SK-N-SH treated with all-trans-retinoic acid at 6 μM for 48 hours (cell line): ENCODE measurements around the gene KHNYN.

Source experiments
- BACH2 ChIP-seq: fragments of 250-450 bp; sonication (Bioruptor Pico); IDR thresholded peaks from 2 replicates; pipeline ENCODE4 v1.9.0; 2021; ENCODE audit warnings: mild to moderate bottlenecking, borderline replicate concordance
- GLIS3 ChIP-seq: fragments of 250-450 bp; sonication (Bioruptor Pico); IDR thresholded peaks from 2 replicates; pipeline ENCODE4 v1.5.0; 2020; ENCODE audit warnings: mild to moderate bottlenecking, moderate library complexity
- OSR1 ChIP-seq: fragments of 250-450 bp; sonication (Bioruptor Pico); IDR thresholded peaks from 2 replicates; pipeline ENCODE4 v1.8.0; 2022; ENCODE audit warnings: moderate library complexity, mild to moderate bottlenecking, inconsistent platforms
- SNAI2 ChIP-seq: fragments of 250-450 bp; sonication (Bioruptor Pico); IDR thresholded peaks from 2 replicates; pipeline ENCODE4 v1.5.0; 2020; ENCODE audit warnings: mild to moderate bottlenecking, moderate library complexity
- TCF4 ChIP-seq: fragments of 250-450 bp; sonication (Bioruptor Pico); IDR thresholded peaks from 2 replicates; pipeline ENCODE4 v1.8.0; 2021; ENCODE audit warnings: mild to moderate bottlenecking, moderate library complexity, borderline replicate concordance
- ZFP3 ChIP-seq: fragments of 250-450 bp; sonication (Bioruptor Pico); IDR thresholded peaks from 2 replicates; pipeline ENCODE4 v1.5.0; 2020; ENCODE audit warnings: mild to moderate bottlenecking, moderate library complexity
- ZFP30 ChIP-seq: fragments of 450-650 bp; formaldehyde crosslinking; IDR thresholded peaks from 2 replicates; pipeline ENCODE4 v1.5.0; 2022; ENCODE audit warnings: mild to moderate bottlenecking, moderate library complexity
- ZNF565 ChIP-seq: fragments of 450-650 bp; formaldehyde crosslinking; conservative IDR thresholded peaks from 2 replicates; pipeline ENCODE4 v1.5.0; 2020; ENCODE audit warnings: low read depth, mild to moderate bottlenecking, moderate library complexity
- TF ChIP-seq, protein P1 (sequence below): fragments of 250-450 bp; sonication (Bioruptor Pico); IDR thresholded peaks from 2 replicates; pipeline ENCODE4 v1.5.1; 2020; ENCODE audit warnings: low read depth, mild to moderate bottlenecking, moderate library complexity
- TF ChIP-seq, protein P2 (sequence below): fragments of 250-450 bp; sonication (Bioruptor Pico); IDR thresholded peaks from 2 replicates; pipeline ENCODE4 v1.5.0; 2020; ENCODE audit warnings: mild to moderate bottlenecking, moderate library complexity
- TF ChIP-seq, protein P3 (sequence below): fragments of 250-450 bp; sonication (Bioruptor Pico); IDR thresholded peaks from 2 replicates; pipeline ENCODE4 v1.8.0; 2020; ENCODE audit warnings: mild to moderate bottlenecking, moderate library complexity, borderline replicate concordance
- TF ChIP-seq, protein P4 (sequence below): fragments of 250-450 bp; sonication (Bioruptor Pico); IDR thresholded peaks from 2 replicates; pipeline ENCODE4 v1.5.1; 2021; ENCODE audit warnings: mild to moderate bottlenecking, moderate library complexity

DNA sequence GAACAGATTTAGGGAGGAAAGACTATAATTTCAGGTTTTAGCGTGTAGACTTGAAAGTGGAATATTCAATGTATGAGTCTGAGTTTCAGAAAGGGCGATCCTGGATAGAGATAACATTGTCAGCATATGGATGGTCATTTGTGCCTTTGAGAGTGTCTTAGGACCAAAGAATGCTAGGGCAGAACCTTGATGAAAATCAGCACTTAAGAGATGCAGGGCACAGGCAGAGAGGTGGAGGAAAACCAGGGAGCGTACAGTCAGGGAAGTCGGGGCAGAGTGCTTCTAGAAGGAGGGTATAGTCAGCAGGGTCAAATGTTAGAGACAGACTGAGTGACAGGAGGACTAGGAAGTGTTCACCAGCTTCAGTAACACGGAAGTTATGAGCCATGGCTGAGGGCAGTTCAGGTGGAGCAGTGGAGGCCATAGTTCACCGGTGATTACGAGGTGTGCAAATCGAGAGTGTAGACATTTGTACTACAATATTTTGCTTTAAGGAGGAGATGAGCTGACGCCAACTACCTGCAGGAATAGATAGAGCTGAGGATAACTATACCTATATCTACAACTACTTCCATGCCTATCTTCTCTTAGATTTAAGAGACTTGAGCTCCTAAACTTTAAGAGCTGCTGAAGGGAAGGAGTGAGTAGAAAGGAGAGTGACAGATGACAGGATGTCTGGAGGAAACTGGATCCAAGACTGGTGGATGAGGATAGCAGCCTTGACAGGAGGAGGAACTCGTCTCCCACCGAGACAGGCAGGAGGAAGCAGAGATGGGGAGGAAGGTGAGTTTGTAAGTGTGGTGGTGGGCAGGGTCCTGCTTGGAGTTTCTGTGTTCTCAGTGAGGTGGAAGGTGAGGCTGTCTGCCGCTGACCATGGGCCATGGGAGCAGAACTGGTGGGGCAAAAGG lies 6.8 kb upstream of the KHNYN start:
- TF ChIP-seq BACH2 (CRISPR knock-in tag) (no peak), ZNF565 (CRISPR knock-in tag) (no peak), ZFP30 (no peak), OSR1 (no peak), TCF4 (CRISPR knock-in tag) (no peak), SNAI2 (CRISPR knock-in tag) (no peak), GLIS3 (CRISPR knock-in tag) (no peak), ZFP3 (CRISPR knock-in tag) (no peak)
- TF ChIP-seq, protein P1, sequence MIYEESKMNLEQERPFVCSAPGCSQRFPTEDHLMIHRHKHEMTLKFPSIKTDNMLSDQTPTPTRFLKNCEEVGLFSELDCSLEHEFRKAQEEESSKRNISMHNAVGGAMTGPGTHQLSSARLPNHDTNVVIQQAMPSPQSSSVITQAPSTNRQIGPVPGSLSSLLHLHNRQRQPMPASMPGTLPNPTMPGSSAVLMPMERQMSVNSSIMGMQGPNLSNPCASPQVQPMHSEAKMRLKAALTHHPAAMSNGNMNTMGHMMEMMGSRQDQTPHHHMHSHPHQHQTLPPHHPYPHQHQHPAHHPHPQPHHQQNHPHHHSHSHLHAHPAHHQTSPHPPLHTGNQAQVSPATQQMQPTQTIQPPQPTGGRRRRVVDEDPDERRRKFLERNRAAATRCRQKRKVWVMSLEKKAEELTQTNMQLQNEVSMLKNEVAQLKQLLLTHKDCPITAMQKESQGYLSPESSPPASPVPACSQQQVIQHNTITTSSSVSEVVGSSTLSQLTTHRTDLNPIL (CRISPR knock-in tag), result no peak
- TF ChIP-seq, protein P2, sequence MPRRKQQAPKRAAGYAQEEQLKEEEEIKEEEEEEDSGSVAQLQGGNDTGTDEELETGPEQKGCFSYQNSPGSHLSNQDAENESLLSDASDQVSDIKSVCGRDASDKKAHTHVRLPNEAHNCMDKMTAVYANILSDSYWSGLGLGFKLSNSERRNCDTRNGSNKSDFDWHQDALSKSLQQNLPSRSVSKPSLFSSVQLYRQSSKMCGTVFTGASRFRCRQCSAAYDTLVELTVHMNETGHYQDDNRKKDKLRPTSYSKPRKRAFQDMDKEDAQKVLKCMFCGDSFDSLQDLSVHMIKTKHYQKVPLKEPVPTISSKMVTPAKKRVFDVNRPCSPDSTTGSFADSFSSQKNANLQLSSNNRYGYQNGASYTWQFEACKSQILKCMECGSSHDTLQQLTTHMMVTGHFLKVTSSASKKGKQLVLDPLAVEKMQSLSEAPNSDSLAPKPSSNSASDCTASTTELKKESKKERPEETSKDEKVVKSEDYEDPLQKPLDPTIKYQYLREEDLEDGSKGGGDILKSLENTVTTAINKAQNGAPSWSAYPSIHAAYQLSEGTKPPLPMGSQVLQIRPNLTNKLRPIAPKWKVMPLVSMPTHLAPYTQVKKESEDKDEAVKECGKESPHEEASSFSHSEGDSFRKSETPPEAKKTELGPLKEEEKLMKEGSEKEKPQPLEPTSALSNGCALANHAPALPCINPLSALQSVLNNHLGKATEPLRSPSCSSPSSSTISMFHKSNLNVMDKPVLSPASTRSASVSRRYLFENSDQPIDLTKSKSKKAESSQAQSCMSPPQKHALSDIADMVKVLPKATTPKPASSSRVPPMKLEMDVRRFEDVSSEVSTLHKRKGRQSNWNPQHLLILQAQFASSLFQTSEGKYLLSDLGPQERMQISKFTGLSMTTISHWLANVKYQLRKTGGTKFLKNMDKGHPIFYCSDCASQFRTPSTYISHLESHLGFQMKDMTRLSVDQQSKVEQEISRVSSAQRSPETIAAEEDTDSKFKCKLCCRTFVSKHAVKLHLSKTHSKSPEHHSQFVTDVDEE (CRISPR knock-in tag), result no peak
- TF ChIP-seq, protein P3, sequence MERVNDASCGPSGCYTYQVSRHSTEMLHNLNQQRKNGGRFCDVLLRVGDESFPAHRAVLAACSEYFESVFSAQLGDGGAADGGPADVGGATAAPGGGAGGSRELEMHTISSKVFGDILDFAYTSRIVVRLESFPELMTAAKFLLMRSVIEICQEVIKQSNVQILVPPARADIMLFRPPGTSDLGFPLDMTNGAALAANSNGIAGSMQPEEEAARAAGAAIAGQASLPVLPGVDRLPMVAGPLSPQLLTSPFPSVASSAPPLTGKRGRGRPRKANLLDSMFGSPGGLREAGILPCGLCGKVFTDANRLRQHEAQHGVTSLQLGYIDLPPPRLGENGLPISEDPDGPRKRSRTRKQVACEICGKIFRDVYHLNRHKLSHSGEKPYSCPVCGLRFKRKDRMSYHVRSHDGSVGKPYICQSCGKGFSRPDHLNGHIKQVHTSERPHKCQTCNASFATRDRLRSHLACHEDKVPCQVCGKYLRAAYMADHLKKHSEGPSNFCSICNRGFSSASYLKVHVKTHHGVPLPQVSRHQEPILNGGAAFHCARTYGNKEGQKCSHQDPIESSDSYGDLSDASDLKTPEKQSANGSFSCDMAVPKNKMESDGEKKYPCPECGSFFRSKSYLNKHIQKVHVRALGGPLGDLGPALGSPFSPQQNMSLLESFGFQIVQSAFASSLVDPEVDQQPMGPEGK (CRISPR knock-in tag), result no peak
- TF ChIP-seq, protein P4, sequence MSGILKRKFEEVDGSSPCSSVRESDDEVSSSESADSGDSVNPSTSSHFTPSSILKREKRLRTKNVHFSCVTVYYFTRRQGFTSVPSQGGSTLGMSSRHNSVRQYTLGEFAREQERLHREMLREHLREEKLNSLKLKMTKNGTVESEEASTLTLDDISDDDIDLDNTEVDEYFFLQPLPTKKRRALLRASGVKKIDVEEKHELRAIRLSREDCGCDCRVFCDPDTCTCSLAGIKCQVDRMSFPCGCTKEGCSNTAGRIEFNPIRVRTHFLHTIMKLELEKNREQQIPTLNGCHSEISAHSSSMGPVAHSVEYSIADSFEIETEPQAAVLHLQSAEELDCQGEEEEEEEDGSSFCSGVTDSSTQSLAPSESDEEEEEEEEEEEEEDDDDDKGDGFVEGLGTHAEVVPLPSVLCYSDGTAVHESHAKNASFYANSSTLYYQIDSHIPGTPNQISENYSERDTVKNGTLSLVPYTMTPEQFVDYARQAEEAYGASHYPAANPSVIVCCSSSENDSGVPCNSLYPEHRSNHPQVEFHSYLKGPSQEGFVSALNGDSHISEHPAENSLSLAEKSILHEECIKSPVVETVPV (CRISPR knock-in tag), result no peak
